ENCODE measurements around the gene MYO7A. TPM values are rescaled to one million over a fixed set of nuclear protein-coding genes. Genes with fewer than 3 reads are reported as not detected.

The MYO7A gene
- total RNA-seq, 1 donor from 2014 or later, result 0.23 TPM

GRCh38 chr11:77188633-77189491, 60.8 kb downstream of the MYO7A start:
- H3K4me3 ChIP-seq (ENCODE audit: low read depth, low read length), result no peak overlapping the region
- no peak for DNase-seq (ENCODE audit: low read depth)
- no peak for TF ChIP-seq CTCF (conservative IDR thresholded peaks at IDR 0.05; ENCODE audit: low read depth, low read length)

- TF ChIP-seq CTCF (conservative IDR thresholded peaks at IDR 0.05; ENCODE audit: low read depth, low read length), result no peak
- H3K4me3 ChIP-seq (ENCODE audit: low read depth, low read length), result no peak overlapping the region
- DNase-seq (ENCODE audit: low read depth), result no peak
These were observed 61.7 kb downstream of the MYO7A start for GRCh38 chr11:77189588-77190210.

- no peak for DNase-seq (ENCODE audit: low read depth)
- no peak overlapping the region for H3K4me3 ChIP-seq (ENCODE audit: low read depth, low read length)
- TF ChIP-seq CTCF (conservative IDR thresholded peaks at IDR 0.05; ENCODE audit: low read depth, low read length), result no peak
These were observed 62.5 kb downstream of the MYO7A start for GRCh38 chr11:77190331-77191075.

DNA sequence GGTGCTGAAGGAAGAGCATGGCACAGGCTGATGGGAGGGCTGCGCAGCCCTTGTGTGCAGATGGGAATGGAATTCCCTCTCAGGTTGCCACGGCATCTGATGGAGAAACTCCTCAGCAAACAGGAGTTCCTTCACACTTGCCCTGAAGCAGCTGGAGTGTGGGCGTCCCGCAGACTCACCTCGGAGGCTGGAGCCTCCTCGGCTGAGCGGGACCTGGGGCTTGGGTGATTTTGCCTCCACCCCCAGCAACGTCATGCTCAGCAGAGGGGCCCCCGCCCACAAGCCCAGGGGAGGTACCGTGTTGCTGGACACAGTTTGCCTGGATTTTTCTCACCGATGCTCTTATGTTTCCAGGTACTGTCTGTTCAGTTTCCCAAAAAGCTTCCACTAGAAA, 63.4 kb downstream of the MYO7A start:
- no peak for TF ChIP-seq CTCF (conservative IDR thresholded peaks at IDR 0.05; ENCODE audit: low read depth, low read length)
- DNase-seq (ENCODE audit: low read depth), result no peak
- no peak overlapping the region for H3K4me3 ChIP-seq (ENCODE audit: low read depth, low read length)

DNA sequence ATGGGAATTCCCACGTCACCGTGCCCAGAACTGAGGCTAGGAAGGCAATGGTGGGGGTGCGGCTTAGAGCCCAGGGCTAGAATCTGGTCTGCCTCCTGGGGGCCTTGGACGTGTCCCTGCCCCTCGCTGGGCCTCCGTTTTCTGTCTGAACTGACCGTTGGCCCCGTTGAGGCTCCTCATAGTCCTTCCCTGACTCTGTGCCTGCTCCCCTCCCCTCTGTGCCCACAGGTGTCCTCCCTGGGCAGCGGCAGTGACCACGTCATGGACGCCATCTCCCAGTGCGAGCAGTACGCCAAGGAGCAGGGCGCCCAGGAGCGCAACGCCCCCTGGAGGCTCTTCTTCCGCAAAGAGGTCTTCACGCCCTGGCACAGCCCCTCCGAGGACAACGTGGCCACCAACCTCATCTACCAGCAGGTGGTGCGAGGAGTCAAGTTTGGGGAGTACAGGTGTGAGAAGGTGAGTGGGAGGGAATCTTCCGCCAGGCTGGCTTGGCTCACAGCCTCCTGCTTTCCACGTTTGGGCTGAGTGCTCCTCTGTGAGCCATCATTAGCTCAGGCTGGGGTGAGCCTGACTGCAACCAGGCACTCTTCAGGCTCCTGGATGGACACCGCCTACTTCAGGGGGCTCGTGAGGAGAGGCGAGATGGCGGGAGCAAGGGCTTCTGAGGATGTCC, 63.9 kb downstream of the MYO7A start:
- H3K4me3 ChIP-seq (ENCODE audit: low read depth, low read length), result no peak overlapping the region
- TF ChIP-seq CTCF (conservative IDR thresholded peaks at IDR 0.05; ENCODE audit: low read depth, low read length), result peak; percentile 60
- no peak for DNase-seq (ENCODE audit: low read depth)

DNA sequence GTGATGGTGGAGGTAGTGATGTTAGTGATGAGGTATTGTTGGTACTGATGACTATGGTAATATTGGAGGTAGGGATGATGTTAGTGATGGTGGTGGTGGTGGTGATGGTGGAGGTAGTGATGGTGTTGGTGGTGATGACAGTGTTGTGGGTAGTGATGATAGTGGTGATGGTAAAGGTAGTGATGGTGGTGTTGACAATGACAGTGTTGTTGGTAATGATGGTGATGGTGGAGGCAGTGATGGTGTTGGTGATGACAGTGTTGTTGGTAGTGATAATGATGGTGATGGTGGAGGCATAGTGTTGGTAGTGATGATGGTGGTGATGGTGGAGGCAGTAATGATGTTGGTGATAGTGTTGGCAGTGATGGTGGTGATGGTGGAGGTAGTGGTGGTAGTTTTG, 65.1 kb downstream of the MYO7A start:
- no peak for TF ChIP-seq CTCF (conservative IDR thresholded peaks at IDR 0.05; ENCODE audit: low read depth, low read length)
- H3K4me3 ChIP-seq (ENCODE audit: low read depth, low read length), result no peak overlapping the region
- no peak for DNase-seq (ENCODE audit: low read depth)

Measured in epithelial cell of proximal tubule (primary cell).